Activated T-helper 1 cell treated with anti-CD3 and anti-CD28 coated beads, Interleukin-12 subunit alpha, Interleukin-12 subunit beta, Interleukin-2, Interleukin-4 antibody, amounts not matched to agents 30 ng/mL and 10 ng/mL and 1 ng/mL, durations not matched to agents 14 hours and 24 hours and 36 hours (primary cell): ENCODE data around the gene TKTL1. TPM values are rescaled to one million over a fixed set of nuclear protein-coding genes. Genes with fewer than 3 reads are reported as not detected.
A peak's percentile ranks its signal among the peaks of the same experiment; 100 is the strongest.

Experiments used
- DNase-seq: peaks from one replicate; pipeline ENCODE4 v3.0.0; 2021; ENCODE audit warnings: low spot score
- H3K27ac Mint-ChIP-seq: one replicate; pipeline ENCODE4 v1.8.0; 2021; ENCODE audit warnings: mild to moderate bottlenecking, mixed read lengths
- H3K27me3 Mint-ChIP-seq: one replicate; pipeline ENCODE4 v1.8.0; 2022; ENCODE audit warnings: mild to moderate bottlenecking, moderate library complexity, mixed read lengths; ENCODE audit not compliant: insufficient read depth
- H3K36me3 Mint-ChIP-seq: one replicate; pipeline ENCODE4 v1.8.0; 2021; ENCODE audit warnings: low read depth, mixed read lengths
- H3K4me1 Mint-ChIP-seq: one replicate; pipeline ENCODE4 v1.8.0; 2021; ENCODE audit warnings: low read depth, mixed read lengths
- H3K4me3 Mint-ChIP-seq: one replicate; pipeline ENCODE4 v1.8.0; 2021; ENCODE audit warnings: mild to moderate bottlenecking, moderate library complexity, mixed read lengths
- H3K9me3 Mint-ChIP-seq: one replicate; pipeline ENCODE4 v1.8.0; 2021; ENCODE audit warnings: mixed read lengths
- intact Hi-C: fragments of 100-400 bp; cut with micrococcal nuclease; formaldehyde crosslinking; loops from one replicate; pipeline ENCODE4 v1.15.1; 2024
- total RNA-seq: library from RNA; stranded (reverse); gene quantifications from 2 replicates; pipeline ENCODE4 v1.2.3, GENCODE V29; 2022

TKTL1 gene
- total RNA-seq, 1 donor from 2014 or later: 0.34 TPM

- Mint-ChIP-seq H3K9me3 (no peaks in the 10 kb centered on the region), H3K27me3 (no peaks in the 10 kb centered on the region), H3K4me1 (no peaks in the 10 kb centered on the region), H3K27ac (no peak overlapping the region), H3K4me3 (no peak overlapping the region), H3K36me3 (peaks cover 26% of the 10 kb centered on the region)
- no peak for DNase-seq
- intact Hi-C loops: no loop called here
Observed at GRCh38 chrX:154362085-154362742, 66.6 kb downstream of the TKTL1 start.

- intact Hi-C loops: no loop called here
- DNase-seq: no peak
- Mint-ChIP-seq H3K36me3 (peaks cover 20% of the 10 kb centered on the region), H3K27me3 (no peaks in the 10 kb centered on the region), H3K27ac (no peak overlapping the region), H3K9me3 (no peaks in the 10 kb centered on the region), H3K4me1 (peaks cover 5% of the 10 kb centered on the region), H3K4me3 (no peak overlapping the region)
Observed at GRCh38 chrX:154363706-154364439, 68.3 kb downstream of the TKTL1 start.

DNA sequence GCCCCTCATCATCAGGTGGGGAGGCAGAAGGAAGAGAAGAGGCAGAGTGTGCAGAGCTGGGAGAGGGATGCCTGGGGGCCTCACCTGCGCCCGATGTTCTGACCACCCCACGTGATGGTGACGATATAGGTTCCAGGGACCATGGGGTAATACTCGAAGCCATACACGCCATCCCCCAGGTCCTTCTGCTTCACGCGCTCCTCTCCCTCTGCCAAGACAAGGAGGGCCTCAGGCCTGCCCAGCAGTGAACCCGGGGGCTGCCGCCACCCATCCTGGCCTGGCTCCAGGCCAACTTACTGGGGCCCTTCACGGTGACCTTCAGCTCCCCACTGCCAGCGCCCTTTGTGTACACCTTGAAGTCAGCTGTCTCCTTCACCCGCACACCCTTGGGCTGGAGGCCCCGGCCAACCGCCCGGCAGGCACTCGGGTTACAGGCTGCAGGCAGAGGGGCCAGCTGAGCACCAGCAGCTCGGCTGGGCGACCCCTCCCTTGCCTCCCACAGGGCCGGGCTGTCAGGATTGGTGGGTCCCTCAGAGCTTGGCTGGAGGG is 69.5 kb downstream of the TKTL1 start:
- Mint-ChIP-seq H3K27me3 (no peaks in the 10 kb centered on the region), H3K9me3 (no peaks in the 10 kb centered on the region), H3K4me1 (peaks cover 5% of the 10 kb centered on the region), H3K27ac (peak overlapping the region; percentile 61), H3K36me3 (peaks cover 23% of the 10 kb centered on the region), H3K4me3 (no peak overlapping the region)
- DNase-seq: no peak
- intact Hi-C loops: no loop called here

GRCh38 chrX:154365997-154366665 is 70.5 kb downstream of the TKTL1 start:
- no peak overlapping the region for H3K4me3 Mint-ChIP-seq
- intact Hi-C loops: no loop called here
- peaks cover 19% of the 10 kb centered on the region for H3K36me3 Mint-ChIP-seq
- H3K27me3 Mint-ChIP-seq: no peaks in the 10 kb centered on the region
- no peaks in the 10 kb centered on the region for H3K9me3 Mint-ChIP-seq
- DNase-seq: no peak
- H3K4me1 Mint-ChIP-seq: peaks cover 5% of the 10 kb centered on the region
- no peak overlapping the region for H3K27ac Mint-ChIP-seq

DNA sequence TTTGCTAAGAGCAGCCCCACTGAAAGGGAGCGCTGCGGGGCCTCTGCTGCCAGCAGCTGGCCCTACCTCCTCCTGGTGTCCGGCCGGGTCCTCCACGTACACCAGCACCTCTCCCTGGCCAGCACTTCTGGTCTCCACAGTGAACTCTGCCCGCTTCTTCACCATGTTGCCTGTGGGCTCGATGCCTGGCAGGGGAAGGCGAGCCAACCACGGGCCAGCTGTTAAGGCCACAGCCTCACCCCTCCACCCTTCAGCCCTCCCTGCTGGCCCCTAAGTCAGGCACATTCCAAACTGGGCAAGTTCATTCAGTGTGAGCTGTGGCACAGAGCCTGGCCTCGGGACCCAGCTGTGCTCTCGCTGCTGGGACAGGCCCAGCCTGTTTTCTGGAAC is 71.1 kb downstream of the TKTL1 start:
- intact Hi-C loops: no loop called here
- no peak for DNase-seq
- H3K36me3 Mint-ChIP-seq: peaks cover 19% of the 10 kb centered on the region
- peaks cover 5% of the 10 kb centered on the region for H3K4me1 Mint-ChIP-seq
- peak overlapping the region; percentile 48 for H3K27ac Mint-ChIP-seq
- no peaks in the 10 kb centered on the region for H3K27me3 Mint-ChIP-seq
- H3K4me3 Mint-ChIP-seq: no peak overlapping the region
- H3K9me3 Mint-ChIP-seq: no peaks in the 10 kb centered on the region

DNA sequence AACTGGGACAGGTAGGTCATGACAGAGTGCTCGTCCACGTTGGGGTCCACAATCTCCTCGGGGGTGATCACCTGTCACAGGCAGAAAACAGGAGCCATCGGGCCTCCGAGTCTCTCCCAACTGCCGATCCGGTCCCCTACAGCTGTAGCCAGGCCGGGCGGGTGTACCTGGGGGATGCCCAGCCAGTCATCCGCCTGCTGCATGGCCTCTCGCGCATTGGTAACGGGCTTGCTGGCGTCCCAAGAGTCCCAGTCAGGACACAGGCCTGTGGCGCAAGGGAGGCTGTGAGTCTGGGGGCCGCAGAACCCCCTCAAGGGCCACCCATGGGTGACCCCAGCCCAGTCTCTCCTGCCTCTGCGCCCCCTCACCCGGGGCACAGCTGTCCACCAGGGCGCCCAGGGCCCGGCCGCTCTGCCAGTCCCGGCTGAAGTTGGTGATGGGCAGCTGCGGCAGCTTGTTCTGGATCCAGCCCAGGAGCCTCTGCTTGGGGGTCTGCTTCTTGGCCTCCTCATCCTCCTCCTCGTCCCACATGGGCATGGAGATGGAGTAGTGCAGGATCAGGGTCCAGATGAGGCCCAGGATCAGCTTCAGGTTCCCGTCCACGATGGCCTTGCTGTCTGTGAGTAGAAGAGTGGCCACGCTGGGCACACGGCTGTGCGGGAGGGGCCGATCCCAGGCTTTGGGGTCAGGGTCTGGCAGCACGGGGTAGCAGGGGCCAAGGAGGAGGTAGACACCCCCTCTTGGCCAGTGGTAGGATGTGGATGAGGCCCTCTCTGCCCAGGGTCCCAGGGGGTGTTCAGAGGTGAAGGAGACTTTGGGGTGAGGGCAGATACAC is 72.1 kb downstream of the TKTL1 start:
- no peaks in the 10 kb centered on the region for H3K27me3 Mint-ChIP-seq
- H3K4me1 Mint-ChIP-seq: peaks cover 5% of the 10 kb centered on the region
- peaks cover 17% of the 10 kb centered on the region for H3K36me3 Mint-ChIP-seq
- no peak for DNase-seq
- intact Hi-C loops: loop anchor here (1.0 to 2.0 kb wide), 3 partner anchors 43 to 395 kb away; partner anchors contain the start of genes ATP6AP1, TAFAZZIN and TMEM187
- peak overlapping the region; percentile 90 for H3K27ac Mint-ChIP-seq
- peak overlapping the region; percentile 95 for H3K4me3 Mint-ChIP-seq
- H3K9me3 Mint-ChIP-seq: no peaks in the 10 kb centered on the region

GRCh38 chrX:154368630-154369448 is 73.2 kb downstream of the TKTL1 start:
- Mint-ChIP-seq H3K27me3 (no peaks in the 10 kb centered on the region), H3K27ac (peak overlapping the region; percentile 90), H3K4me3 (peak overlapping the region; percentile 95), H3K9me3 (no peaks in the 10 kb centered on the region), H3K36me3 (peaks cover 12% of the 10 kb centered on the region), H3K4me1 (peaks cover 11% of the 10 kb centered on the region)
- intact Hi-C loops: loop anchor here (1.0 to 2.0 kb wide), 4 partner anchors 9 to 396 kb away; partner anchors contain the start of genes ATP6AP1, TAFAZZIN and TMEM187
- DNase-seq: peak; percentile 82

DNA sequence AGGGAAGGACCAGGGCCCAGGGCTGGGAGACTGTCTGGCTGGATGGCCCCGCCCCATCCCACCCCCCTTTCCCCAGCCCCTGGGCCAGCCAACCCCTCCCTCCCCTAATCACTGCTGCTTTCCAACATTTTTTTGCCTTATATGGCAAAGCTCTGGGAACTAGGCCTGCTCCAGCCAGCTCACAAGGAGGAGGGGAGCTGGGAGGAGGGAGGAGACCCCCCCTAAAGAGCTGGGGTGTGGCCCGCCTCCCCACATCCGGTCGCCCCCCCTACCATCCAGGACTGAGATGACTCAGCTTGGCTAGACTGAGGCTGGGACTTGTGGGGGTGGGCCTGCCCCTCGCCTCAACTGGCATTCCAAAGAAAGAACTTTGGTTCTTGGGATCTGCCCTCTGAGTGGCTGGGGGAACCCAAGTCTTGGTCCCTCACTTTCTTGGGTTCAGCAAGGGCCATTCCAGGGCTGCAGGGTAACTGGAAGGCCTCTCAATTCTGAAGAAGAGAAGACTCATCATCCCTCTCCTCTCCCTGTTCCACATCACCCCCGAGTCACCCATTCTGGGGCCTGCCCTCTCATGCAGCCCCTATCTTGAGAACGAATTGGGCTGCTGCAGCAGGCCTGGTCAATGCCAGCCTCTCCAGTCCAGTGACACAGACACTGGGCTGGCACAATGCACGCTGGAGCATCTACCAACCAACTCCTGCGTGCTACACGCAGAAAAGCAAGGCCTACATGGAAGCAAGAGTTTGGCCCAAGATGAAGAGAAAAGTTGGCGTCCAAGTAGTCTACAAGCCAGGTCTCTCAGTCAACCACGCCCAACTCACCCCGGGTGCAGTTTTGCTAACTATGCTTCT is 74.1 kb downstream of the TKTL1 start:
- peak overlapping the region; percentile 95 for H3K4me3 Mint-ChIP-seq
- DNase-seq: peak; percentile 61
- H3K4me1 Mint-ChIP-seq: peaks cover 11% of the 10 kb centered on the region
- peaks cover 11% of the 10 kb centered on the region for H3K36me3 Mint-ChIP-seq
- no peaks in the 10 kb centered on the region for H3K9me3 Mint-ChIP-seq
- peak overlapping the region; percentile 83 for H3K27ac Mint-ChIP-seq
- H3K27me3 Mint-ChIP-seq: no peaks in the 10 kb centered on the region
- intact Hi-C loops: loop anchor here (1.0 to 2.0 kb wide), 4 partner anchors 9 to 441 kb away; partner anchors contain the start of genes TAFAZZIN and TMEM187

GRCh38 chrX:154370300-154371016 is 74.9 kb downstream of the TKTL1 start:
- peaks cover 11% of the 10 kb centered on the region for H3K4me1 Mint-ChIP-seq
- intact Hi-C loops: loop anchor here (1.0 to 2.0 kb wide), 3 partner anchors 109 to 442 kb away; partner anchors contain the start of genes LAGE3 and SLC10A3
- no peak for DNase-seq

DNA sequence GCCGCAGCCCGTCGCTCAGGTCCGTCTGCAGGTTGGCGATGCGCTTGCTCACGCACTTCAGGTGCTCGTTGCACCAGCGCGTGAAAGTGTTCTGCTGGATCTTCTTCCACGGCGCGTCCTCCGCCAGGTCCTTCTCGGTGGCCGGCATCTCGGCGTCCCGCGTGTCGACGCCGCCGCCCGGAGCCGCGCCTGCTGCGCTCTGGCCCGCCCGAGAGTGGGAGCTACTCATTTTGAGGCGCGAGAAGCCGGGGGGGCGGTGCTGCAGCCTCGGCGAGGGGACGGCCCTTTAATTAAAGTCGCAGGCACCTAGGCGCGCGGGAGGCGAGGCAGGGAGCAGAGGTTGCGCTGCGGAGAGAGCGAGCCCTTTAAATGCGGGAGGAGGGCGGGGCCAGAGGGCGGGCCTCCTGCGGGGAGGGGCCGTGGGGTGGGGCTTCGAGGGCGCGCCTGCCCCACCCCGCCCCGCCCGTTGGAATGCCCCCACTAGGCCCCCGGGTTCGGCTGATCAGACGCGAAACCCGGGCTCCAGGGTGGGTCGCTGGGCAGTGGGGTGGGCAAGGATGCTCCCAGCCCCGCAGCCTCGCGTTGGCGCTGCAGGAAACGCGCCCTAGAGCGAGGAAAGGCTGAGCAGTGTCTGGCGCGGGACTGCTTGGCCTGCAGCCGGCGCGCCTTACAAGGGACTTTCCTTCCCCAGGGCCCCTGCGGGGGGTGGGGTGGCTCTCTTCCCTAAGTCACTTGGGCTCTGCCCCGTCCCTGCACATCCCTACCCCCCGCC is 75.6 kb downstream of the TKTL1 start:
- H3K4me3 Mint-ChIP-seq: peak overlapping the region; percentile 84
- intact Hi-C loops: loop anchor here (1.0 to 2.0 kb wide), 3 partner anchors 108 to 442 kb away; partner anchors contain the start of genes LAGE3 and SLC10A3
- peak overlapping the region; percentile 63 for H3K27ac Mint-ChIP-seq
- no peaks in the 10 kb centered on the region for H3K27me3 Mint-ChIP-seq
- H3K4me1 Mint-ChIP-seq: peaks cover 11% of the 10 kb centered on the region
- H3K9me3 Mint-ChIP-seq: no peaks in the 10 kb centered on the region
- H3K36me3 Mint-ChIP-seq: peaks cover 9% of the 10 kb centered on the region
- DNase-seq: peak; percentile 88

More at GRCh38 chrX:154370300-154371016, 74.9 kb downstream of the TKTL1 start:
- no peaks in the 10 kb centered on the region for H3K27me3 Mint-ChIP-seq
- H3K9me3 Mint-ChIP-seq: no peaks in the 10 kb centered on the region
- peak overlapping the region; percentile 83 for H3K27ac Mint-ChIP-seq
- H3K4me3 Mint-ChIP-seq: peak overlapping the region; percentile 95
- peaks cover 9% of the 10 kb centered on the region for H3K36me3 Mint-ChIP-seq
